Natural killer cell (primary cell): Measurements from ENCODE around the gene TTC8. TPM values are rescaled to one million over a fixed set of nuclear protein-coding genes. Genes with fewer than 3 reads are reported as not detected.
"Not testable (repeated sequence)": the region's sequence is repeated elsewhere in the genome, so short reads cannot be mapped to it uniquely, and the experiment has no call there.

Experiments used
- ATAC-seq, 3 donors: fragments of 150-1000 bp in 2 of 3; fragments of 200-7000 bp in 1 of 3; cut with Tn5 transposase; 1 replicate in 1 of 3; 2 replicates in 2 of 3; pipeline ENCODE4 v1.10.0; 2021; ENCODE audit warnings: mild to moderate bottlenecking in 2 of 3, moderate library complexity in 2 of 3
- DNase-seq, 2 donors: peaks; one replicate each; pipeline versions ENCODE4 v3.0.0 to v3.0.0-alpha.2; 2013 to 2021; ENCODE audit warnings: mixed read lengths in 1 of 2
- H3K27ac ChIP-seq: one replicate; pipeline ENCODE4 v1.5.1; 2013; ENCODE audit warnings: mild to moderate bottlenecking, low read length
- H3K27me3 ChIP-seq: one replicate; pipeline ENCODE4 v1.6.1; 2013; ENCODE audit warnings: low read length; ENCODE audit not compliant: control insufficient read depth, insufficient read depth
- H3K36me3 ChIP-seq: one replicate; pipeline ENCODE4 v1.6.1; 2013; ENCODE audit warnings: low read length; ENCODE audit not compliant: control insufficient read depth, insufficient read depth
- H3K4me1 ChIP-seq: one replicate; pipeline ENCODE4 v1.6.1; 2013; ENCODE audit warnings: low read length; ENCODE audit not compliant: control insufficient read depth, insufficient read depth
- H3K4me3 ChIP-seq: one replicate; pipeline ENCODE4 v1.5.1; 2013; ENCODE audit warnings: low read length
- H3K9me3 ChIP-seq: one replicate; pipeline ENCODE4 v1.6.1; 2013; ENCODE audit warnings: low read length; ENCODE audit not compliant: control insufficient read depth, insufficient read depth
- H3K27ac Mint-ChIP-seq, 2 donors: one replicate each; pipeline ENCODE4 v1.8.0; 2022; ENCODE audit warnings: mild to moderate bottlenecking in 2 of 2, mixed read lengths in 2 of 2, moderate library complexity in 1 of 2
- H3K27me3 Mint-ChIP-seq, 2 donors: one replicate each; pipeline ENCODE4 v1.8.0; 2022; ENCODE audit warnings: low read depth in 2 of 2, mixed read lengths in 2 of 2
- H3K36me3 Mint-ChIP-seq: one replicate; pipeline ENCODE4 v1.8.0; 2022; ENCODE audit warnings: mixed read lengths
- H3K4me1 Mint-ChIP-seq, 2 donors: one replicate each; pipeline ENCODE4 v1.8.0; 2022; ENCODE audit warnings: mixed read lengths in 2 of 2
- H3K4me3 Mint-ChIP-seq: one replicate; pipeline ENCODE4 v1.8.0; 2022; ENCODE audit warnings: mild to moderate bottlenecking, moderate library complexity, mixed read lengths
- H3K9me3 Mint-ChIP-seq, 2 donors: one replicate each; pipeline ENCODE4 v1.8.0; 2022; ENCODE audit warnings: mixed read lengths in 2 of 2
- WGBS: methylation state at CpG from one replicate; pipeline ENCODE4 v1.1.7; 2013; ENCODE audit warnings: missing lambda C conversion rate; ENCODE audit not compliant: insufficient coverage; 5-methylcytosine and 5-hydroxymethylcytosine counted together
- intact Hi-C: fragments of 100-400 bp; cut with micrococcal nuclease; formaldehyde crosslinking; loops from one replicate; pipeline ENCODE4 v1.14.2; 2022
- total RNA-seq, 4 donors: library from RNA; stranded (reverse); fragments of 120-200 nt in 1 of 4; gene quantifications; one replicate each; pipeline versions ENCODE4 v1.2.3 to v1.2.4, GENCODE V29; 2013 to 2022
- TF ChIP-seq, protein P1 (sequence below): fragments of 200-600 bp; IDR thresholded peaks from one replicate; pipeline ENCODE4 v1.8.0; 2022; ENCODE audit warnings: antibody characterized with exemption

TTC8 gene
- total RNA-seq, 3 donors from 2014 or later (not counting 1 experiment from before 2014, with no cell fraction given): 1.3 to 2.4 (median 1.9) TPM

DNA sequence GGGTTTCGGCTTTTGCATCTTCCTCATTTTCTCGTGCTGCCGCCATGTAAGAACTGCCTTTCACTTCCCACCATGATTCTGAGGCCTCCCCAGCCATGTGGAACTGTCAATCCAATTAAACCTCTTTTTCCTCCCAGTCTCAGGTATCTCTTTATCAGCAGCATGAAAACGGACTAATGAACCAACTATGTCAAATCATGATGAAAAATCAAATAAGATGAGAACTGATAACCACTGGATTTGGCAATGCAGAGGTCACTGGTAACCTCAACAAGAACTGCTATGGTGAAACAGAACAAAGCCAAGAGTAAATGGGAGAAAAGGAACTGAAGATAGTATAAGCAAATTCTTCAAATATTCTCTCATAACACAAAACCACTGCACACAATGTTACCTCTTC is 37.7 kb upstream of the TTC8 start:
- ATAC-seq: no peak
- H3K27ac ChIP-seq: no peak overlapping the region
- 91% methylated on average over 4 of the region's 4 CpGs for WGBS
- H3K27me3 ChIP-seq: peaks cover 11% of the 10 kb centered on the region
- TF ChIP-seq, protein P1, sequence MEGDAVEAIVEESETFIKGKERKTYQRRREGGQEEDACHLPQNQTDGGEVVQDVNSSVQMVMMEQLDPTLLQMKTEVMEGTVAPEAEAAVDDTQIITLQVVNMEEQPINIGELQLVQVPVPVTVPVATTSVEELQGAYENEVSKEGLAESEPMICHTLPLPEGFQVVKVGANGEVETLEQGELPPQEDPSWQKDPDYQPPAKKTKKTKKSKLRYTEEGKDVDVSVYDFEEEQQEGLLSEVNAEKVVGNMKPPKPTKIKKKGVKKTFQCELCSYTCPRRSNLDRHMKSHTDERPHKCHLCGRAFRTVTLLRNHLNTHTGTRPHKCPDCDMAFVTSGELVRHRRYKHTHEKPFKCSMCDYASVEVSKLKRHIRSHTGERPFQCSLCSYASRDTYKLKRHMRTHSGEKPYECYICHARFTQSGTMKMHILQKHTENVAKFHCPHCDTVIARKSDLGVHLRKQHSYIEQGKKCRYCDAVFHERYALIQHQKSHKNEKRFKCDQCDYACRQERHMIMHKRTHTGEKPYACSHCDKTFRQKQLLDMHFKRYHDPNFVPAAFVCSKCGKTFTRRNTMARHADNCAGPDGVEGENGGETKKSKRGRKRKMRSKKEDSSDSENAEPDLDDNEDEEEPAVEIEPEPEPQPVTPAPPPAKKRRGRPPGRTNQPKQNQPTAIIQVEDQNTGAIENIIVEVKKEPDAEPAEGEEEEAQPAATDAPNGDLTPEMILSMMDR: no peak
- H3K4me1 ChIP-seq: peaks cover 2% of the 10 kb centered on the region
- H3K27ac Mint-ChIP-seq: no peak overlapping the region
- H3K9me3 Mint-ChIP-seq: peaks cover 2 to 11% of the 10 kb centered on the region in 2 donors
- H3K36me3 ChIP-seq: no peaks in the 10 kb centered on the region
- H3K9me3 ChIP-seq: peaks cover 9% of the 10 kb centered on the region
- no peak overlapping the region for H3K4me3 ChIP-seq
- DNase-seq: no peak
- peaks cover 50 to 51% of the 10 kb centered on the region in 2 donors for H3K27me3 Mint-ChIP-seq
- H3K4me3 Mint-ChIP-seq: no peak overlapping the region
- intact Hi-C loops: no loop called here
- peaks cover 21% of the 10 kb centered on the region for H3K36me3 Mint-ChIP-seq
- H3K4me1 Mint-ChIP-seq: peaks cover 0 to 8% of the 10 kb centered on the region in 2 donors

DNA sequence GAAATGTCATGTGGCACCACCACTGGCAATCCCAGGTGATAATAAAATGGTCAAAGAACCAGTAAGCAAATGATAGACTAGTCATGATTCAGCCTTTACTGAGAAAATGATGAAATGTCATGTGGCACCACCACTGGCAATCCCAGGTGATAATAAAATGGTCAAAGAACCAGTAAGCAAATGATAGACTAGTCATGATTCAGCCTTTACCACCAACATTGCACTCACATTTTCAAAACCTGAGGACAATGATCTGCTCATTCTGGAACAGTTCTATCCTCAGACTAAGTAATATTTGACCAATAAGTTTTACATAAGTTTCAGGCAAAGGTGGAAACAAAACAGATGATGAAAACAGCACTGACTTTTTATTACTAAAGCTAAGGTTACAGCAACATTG is 34.9 kb upstream of the TTC8 start:
- ATAC-seq, H3K27ac ChIP-seq, H3K9me3 ChIP-seq, H3K9me3 Mint-ChIP-seq, H3K27ac Mint-ChIP-seq, H3K4me3 ChIP-seq, intact Hi-C loops, H3K36me3 Mint-ChIP-seq, H3K4me3 Mint-ChIP-seq, DNase-seq, H3K36me3 ChIP-seq: not testable (repeated sequence)
- Mint-ChIP-seq H3K4me1 (peaks cover 0 to 12% of the 10 kb centered on the region in 2 donors), H3K27me3 (peaks cover 29 to 32% of the 10 kb centered on the region in 2 donors)
- H3K4me1 ChIP-seq: peaks cover 14% of the 10 kb centered on the region
- peaks cover 12% of the 10 kb centered on the region for H3K27me3 ChIP-seq

DNA sequence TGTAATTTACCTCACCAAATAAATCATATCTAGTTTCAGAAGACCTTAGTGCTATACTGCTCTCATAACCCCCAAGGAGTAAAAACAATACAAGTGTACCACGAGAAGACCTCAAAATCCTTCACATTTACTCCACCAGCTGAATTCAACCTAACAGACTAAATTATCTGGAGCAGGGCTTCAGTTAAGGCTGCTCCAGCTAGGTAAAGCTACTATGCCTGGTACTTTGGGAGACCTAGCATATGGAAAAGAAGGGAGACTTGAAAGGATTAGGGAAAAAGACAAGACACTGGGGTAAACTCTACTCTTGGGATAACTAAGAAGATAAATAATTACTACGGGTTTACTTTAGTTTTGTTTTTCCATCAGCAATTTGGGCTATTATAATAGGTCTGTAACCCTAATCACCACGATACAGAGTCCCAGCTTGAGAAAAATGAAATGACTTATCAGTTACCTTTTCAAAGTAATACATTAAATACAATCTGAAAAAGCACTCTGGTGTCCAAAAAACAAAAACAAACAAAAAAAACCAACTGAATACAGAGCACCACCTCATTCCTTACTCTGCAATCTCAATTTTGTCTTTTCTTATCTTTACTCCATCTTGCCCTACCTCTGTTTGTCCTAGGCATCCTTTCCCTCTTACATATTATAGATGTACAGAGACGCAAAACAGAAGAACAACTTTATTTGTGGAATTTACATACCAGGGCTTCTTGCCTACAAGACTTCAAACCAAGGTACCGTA is 33.8 kb upstream of the TTC8 start:
- Histone ChIP-seq H3K9me3 (no peaks in the 10 kb centered on the region), H3K4me3 (no peak overlapping the region), H3K27me3 (peaks cover 12% of the 10 kb centered on the region), H3K4me1 (peaks cover 14% of the 10 kb centered on the region), H3K27ac (no peak overlapping the region), H3K36me3 (no peaks in the 10 kb centered on the region)
- Mint-ChIP-seq H3K36me3 (no peaks in the 10 kb centered on the region), H3K9me3 (no peaks in the 10 kb centered on the region), H3K4me1 (peaks cover 0 to 12% of the 10 kb centered on the region in 2 donors), H3K27me3 (peaks cover 18 to 24% of the 10 kb centered on the region in 2 donors), H3K4me3 (peak overlapping the region; percentile 83), H3K27ac (peak overlapping the region in 1 of 2 donors; percentile 34)
- WGBS: 91% methylated on average over 5 of the region's 5 CpGs
- DNase-seq: peak in 1 of 2 donors; percentile 5
- TF ChIP-seq, protein P1: no peak
- intact Hi-C loops: no loop called here
- no peak for ATAC-seq

DNA sequence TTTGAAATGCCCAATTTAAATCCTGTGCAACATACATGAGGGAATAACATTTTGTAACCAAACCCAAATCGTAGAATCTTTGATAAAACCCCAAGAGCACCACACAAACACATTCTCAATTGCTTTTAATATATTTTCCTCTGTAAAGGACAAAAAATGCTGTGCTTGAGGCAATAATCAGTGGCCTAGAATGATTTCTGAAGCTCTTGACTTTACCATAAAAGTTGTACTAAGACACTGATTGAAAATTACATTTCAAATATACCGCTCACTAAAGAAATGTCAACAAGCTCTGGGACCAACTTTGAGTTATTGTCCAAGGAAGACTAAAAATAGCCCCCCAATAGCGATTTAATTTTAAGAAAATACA is 33.2 kb upstream of the TTC8 start:
- Histone ChIP-seq H3K9me3 (no peaks in the 10 kb centered on the region), H3K36me3 (no peaks in the 10 kb centered on the region), H3K27ac (no peak overlapping the region), H3K4me3 (no peak overlapping the region), H3K27me3 (peaks cover 12% of the 10 kb centered on the region), H3K4me1 (peaks cover 14% of the 10 kb centered on the region)
- Mint-ChIP-seq H3K4me3 (peak overlapping the region; percentile 83), H3K27ac (peak overlapping the region; percentile 34 to 76), H3K9me3 (no peaks in the 10 kb centered on the region), H3K4me1 (peaks cover 0 to 12% of the 10 kb centered on the region in 2 donors), H3K27me3 (peaks cover 13 to 18% of the 10 kb centered on the region in 2 donors), H3K36me3 (no peaks in the 10 kb centered on the region)
- WGBS: 90% methylated on average over 1 of the region's 3 CpGs
- ATAC-seq: no peak
- intact Hi-C loops: no loop called here
- DNase-seq: no peak
- TF ChIP-seq, protein P1: no peak
